NCI-H524 treated with DMSO at 0.1 percent for 48 hours (cell line): ENCODE results near the gene CFHR4.
"Not testable (repeated sequence)": the region's sequence is repeated elsewhere in the genome, so short reads cannot be mapped to it uniquely, and the experiment has no call there.

ENCODE experiments used
- DNase-seq: peaks from one replicate; lab custom pipeline; 2025; lab: John Stamatoyannopoulos, UW

CFHR4 gene

GRCh38 chr1:196941474-196941873 lies 53.6 kb downstream of the CFHR4 start:
- not testable (repeated sequence) for DNase-seq

DNA sequence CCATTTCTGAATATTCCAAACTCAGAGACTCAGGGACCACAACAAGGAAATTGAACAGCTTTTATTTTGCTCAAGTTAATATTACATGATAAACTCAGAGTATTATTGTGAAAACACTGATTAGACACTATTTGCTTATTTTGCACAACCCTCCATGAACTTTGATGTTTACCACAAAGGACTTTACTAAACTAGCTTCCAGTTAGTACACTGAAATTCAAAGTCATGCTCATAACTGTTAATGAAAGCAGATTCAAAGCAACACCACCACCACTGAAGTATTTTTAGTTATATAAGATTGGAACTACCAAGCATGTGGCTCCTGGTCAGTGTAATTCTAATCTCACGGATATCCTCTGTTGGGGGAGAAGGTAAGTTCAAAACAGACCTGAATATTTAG lies 55.7 kb downstream of the CFHR4 start, which contains the start of gene CFHR2:
Gene CFHR2 (plus strand): TSS at position 171 of the 400 bp plus-strand sequence. CDS start 143 bp downstream, at position 314.
- DNase-seq: not testable (repeated sequence)

DNA sequence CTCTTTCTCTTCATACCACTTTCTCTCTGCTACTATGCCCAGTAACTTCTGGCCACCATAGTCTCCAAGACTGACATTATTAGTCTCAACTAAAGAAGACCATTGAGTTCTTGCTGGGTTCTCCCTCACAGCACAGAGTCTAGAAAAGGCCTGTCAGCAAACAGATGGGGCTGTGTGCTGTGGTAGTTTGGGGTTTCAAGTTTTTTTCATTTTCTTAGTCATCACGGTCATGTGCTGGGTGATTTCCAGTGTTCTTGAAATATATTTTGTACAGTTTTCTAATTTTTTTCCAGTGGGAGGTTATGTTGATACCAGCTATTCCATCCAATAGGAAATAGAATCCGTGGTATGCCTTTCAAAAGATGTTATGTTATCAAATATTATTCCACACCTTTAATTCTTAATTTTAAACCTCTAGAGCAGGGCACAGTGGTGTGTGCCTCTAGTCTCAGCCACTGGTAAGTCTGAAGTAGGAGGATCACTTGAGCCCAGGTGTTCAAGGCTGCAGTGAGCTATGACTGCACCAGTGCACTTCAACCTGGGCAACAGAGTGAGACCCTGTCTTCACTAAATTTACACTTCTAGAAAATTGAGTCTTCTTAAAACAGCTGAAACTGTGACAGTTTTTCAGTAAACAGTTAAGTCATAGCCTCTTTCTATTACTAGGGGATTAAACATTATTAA lies 64.0 kb downstream of the CFHR4 start:
- no peak for DNase-seq

DNA sequence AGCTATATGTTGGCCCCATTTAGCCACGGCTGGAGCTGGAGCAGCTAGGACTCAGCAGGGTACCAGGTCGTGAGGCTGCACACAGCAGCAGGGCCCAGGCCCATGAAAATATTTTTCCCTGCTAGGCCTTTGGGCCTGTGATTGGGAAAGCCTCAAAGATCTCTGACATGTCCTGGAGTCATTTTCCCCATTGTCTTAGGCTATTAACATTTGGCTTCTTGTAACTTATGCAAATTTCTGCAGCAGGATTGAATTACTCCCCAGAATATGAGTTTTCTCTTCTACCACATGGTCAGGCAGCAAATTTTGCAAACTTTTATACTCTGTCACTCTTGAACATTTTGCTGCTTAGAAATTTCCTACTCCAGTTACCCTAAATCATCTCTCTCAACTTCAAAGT lies 66.9 kb downstream of the CFHR4 start:
- no peak for DNase-seq

DNA sequence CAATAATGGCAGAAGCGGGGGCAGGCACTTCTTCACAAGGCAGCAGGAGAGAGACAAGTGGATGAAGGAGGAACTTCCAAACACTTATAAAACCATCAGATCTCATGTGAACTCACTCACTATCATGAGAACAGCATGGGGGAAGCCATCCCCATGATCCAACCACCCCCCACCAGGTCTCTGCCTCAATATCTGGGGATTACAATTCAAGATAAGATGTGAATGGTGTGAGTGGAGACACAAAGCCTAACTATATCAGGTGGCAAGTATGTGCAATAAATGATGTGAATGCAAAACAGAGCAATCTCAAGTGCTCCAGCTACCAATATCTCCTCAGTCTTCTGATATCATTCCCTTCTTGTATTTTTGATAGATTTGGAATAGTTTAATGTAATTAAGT lies 68.1 kb downstream of the CFHR4 start:
- no peak for DNase-seq

DNA sequence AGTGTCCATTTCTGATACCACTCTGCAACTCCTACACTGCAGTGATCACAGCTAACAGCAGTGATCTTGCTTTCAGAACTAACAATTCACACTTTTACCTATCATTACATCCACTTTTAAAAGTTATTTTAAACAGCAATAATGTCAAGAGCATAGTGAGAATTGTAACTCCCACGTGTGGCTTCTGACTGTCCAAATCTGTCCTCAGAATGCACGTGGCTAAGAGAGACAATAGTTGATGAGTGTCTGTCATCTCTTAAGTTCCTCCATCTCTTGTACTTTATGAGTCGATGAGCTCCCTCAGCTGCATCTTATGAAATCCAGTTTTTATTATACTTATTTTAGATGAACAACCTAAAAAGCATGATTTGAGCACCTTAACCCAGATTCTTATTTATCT lies 73.0 kb downstream of the CFHR4 start:
- no peak for DNase-seq
